RCC 7860 (cell line): ENCODE results near the gene DNALI1.
"Not testable (repeated sequence)": the region's sequence is repeated elsewhere in the genome, so short reads cannot be mapped to it uniquely, and the experiment has no call there.

Experiments used
- DNase-seq: peaks from one replicate; pipeline ENCODE4 v3.0.0-alpha.2; 2015; ENCODE audit warnings: low spot score
- FAIRE-seq: peaks from 2 replicates; lab custom pipeline; 2012; peaks lifted over from hg19 to GRCh38; lab: Jason Lieb, UNC

The DNALI1 gene

DNA sequence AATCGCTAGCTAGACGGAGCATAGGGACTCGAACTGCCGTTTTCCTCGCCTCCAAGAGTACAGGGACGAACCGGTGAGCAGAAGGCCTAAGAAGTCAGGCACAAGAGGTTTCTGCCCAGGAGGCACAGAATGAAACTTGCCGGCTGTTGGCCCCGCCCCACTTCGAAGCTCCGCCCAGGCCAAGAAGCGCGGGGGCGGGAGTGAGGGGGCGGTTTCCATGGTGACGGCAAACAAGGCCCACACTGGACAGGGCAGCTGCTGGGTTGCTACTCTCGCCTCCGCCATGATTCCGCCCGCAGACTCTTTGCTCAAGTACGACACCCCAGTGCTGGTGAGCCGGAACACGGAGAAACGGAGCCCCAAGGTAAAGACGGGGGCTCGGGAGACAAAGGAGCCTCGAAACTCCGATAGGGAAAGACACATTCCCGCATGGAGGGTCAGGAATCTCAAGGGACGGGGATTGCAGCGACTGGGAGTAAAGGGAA, at the start of gene DNALI1:
TSS of gene DNALI1 (plus strand) at position 229 of the 485 bp plus-strand sequence. CDS start at position 284, 55 bp downstream.
- DNase-seq (no peak), FAIRE-seq (no peak)

- FAIRE-seq, result no peak
Measured at GRCh38 chr1:37509181-37509580, 47.6 kb upstream of the DNALI1 start.

DNA sequence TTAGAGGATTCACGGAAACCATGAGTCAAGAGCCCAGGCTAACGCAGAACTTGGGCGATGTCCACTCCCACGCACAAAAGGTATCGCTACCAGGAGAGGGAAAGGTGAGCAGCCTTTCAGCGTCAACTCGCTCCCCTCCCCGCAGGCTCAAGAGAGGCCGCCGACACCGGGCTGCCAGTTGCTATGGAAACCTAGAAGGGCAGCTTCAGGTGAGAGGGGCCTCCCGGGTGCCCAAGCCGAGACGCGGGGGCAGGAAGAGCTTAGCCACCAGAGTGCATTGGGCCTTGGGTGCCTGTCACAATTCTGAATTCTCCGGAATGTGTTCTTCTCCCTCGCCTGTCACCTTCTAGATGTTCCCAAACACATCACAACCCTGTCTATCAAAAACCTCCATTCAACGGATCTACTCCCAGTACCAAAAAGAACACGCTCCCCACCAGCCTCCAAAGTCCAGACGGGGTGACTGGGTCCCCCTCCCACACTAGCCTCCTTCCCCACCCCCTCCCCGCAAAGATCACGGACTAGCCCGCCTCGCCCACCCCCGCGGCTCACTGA, 42.9 kb upstream of the DNALI1 start:
- DNase-seq (no peak), FAIRE-seq (no peak)

More at GRCh38 chr1:37509181-37509580, 47.6 kb upstream of the DNALI1 start:
- no peak for DNase-seq

DNA sequence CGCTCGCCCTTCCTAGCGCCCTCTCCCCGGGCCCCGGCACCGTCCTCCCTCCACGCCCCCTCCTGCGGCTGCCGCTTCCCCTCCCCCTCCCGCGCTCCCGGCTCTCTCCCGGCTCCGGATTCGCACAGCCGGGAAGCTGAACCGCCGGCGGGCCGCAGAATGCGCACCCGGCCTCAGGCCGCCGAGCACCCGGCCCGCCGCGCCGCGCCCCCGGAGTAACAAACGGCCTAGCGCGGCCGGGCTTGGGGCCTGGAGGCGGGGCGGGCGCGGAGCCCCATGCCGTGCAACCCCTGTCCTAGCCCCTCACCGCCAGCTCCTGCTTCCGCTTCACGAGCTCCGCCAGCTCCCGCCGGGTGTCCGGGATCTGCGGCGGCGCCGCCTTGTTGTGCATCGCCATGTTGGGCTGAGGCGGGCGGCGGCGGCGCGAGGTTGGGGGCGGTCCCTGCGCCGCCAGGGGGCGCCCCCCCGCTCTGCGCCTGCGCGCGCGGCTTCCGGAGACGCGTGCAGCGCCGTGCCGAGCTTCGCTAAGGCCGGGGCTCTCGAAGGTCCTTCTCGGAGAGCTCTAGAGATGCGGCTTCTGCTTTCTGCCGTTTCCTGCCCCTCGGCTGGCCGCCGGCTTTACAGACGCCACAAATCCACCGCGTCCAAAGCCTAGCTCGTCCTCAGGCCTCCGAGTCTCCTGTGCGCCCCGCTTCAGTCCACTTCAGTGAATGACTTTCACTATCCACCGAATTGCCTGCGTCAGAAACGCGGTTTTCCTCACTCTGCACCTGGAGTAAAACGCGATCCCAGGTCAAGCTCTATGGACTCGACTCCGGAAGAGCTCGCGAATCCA, 42.2 kb upstream of the DNALI1 start, which contains the start of gene MEAF6:
TSS of gene MEAF6 (minus strand) at position 417 of the 835 bp plus-strand sequence. CDS start at position 397, 20 bp downstream.
- no peak for FAIRE-seq
- peak; percentile 49 for DNase-seq

GRCh38 chr1:37515185-37516034, 41.3 kb upstream of the DNALI1 start:
- DNase-seq (no peak), FAIRE-seq (no peak)

DNA sequence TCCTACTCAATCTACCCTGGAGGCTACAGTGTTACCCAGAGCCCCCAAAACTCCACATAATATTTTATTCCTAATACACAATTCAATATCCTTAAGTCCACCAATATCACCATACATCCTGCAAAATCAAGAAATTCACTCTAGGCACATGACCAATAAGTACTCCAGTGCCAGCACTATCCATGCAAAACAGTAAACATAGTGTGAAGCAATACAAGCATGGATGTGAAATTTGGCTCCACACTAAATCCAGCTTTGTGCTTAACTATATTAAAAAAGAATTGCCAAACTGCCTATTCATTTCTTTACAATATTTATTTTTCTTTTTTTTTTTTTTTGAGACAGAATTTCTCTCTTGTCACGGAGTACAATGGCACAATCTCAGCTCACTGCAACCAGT, 39.2 kb upstream of the DNALI1 start:
- FAIRE-seq, result no peak
- no peak for DNase-seq

DNA sequence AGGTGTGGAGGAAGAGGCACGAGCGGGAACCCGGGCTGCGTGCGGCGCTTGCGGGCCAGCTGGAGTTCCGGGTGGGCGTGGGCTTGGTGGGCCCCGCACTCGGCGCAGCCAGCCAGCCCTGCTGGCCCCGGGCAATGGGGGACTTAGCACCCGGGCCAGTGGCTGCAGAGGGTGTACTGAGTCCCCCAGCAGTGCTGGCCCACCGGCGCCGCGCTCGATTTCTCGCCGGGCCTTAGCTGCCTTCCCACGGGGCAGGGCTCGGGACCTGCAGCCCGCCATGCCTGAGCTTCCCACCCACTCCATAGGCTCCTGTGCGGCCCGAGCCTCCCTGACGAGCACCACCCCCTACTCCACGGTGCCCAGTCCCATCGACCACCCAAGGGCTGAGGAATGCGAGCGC, 38.5 kb upstream of the DNALI1 start:
- not testable (repeated sequence) for FAIRE-seq, DNase-seq

GRCh38 chr1:37518929-37519328, 37.8 kb upstream of the DNALI1 start:
- FAIRE-seq, result not testable (repeated sequence)

DNA sequence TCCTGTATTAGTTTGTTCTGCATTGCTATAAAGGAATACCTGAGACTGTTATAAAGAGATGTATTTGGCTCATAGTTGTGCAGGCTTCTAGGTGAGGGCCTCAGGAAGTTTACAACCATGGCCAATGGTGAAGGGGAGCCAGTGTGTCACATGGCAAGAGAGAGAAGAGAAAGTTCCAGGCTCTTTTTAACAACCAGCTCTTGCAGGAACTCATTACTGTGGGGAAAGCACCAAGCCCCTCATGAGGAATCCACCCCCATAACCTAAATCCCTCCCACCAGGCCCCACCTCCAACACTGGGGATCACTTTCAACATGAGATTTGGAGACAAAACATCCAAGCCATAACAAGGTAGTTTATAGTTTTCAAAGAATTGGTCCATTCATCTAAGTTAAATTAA, 37.1 kb upstream of the DNALI1 start:
- no peak for DNase-seq
- no peak for FAIRE-seq

More at GRCh38 chr1:37518929-37519328, 37.8 kb upstream of the DNALI1 start:
- DNase-seq, result not testable (repeated sequence)

DNA sequence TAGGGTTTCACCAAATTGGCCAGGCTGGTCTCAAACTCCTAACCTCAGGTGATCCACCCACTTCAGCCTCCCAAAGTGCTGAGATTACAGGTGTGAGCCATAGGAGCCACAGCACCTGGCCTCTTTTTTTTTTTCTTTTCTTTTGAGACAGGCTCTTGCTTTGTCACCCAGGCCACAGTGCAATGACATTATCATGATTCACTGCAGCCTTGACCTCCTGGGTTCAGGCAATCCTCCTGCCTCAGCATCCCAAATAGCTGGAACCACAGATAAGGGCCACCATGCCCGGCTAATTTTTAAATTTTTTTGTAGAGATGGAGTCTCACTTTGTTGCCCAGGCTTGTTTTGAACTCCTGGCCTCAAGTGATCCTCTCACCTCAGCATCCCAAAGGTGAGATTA, 26.9 kb upstream of the DNALI1 start:
- not testable (repeated sequence) for FAIRE-seq

GRCh38 chr1:37532418-37533156, 24.2 kb upstream of the DNALI1 start:
- FAIRE-seq, DNase-seq: not testable (repeated sequence)

More for the DNA sequence above, 26.9 kb upstream of the DNALI1 start:
- DNase-seq, result not testable (repeated sequence)

- no peak for FAIRE-seq
Measured at GRCh38 chr1:37533317-37534093, 23.2 kb upstream of the DNALI1 start.

DNA sequence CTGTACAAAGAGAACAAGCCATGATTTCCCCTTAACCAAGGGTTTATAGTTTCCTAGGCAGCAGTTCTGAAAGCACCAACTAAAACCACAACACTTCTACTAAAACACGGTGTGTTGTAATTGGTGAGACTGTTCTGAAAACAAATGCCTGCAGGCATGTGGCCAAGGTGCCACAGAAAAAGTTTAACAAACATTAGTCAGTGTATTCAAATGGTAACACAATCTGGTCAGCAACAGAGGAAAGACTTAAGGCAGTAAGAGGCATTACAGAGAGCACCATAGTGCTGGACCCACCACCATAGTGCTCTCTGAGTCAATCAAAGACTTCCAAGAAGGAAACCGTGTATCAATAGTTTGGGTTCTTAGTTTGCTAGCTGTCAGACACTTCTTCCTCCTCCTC, 19.4 kb upstream of the DNALI1 start:
- FAIRE-seq (no peak), DNase-seq (no peak)

More at GRCh38 chr1:37533317-37534093, 23.2 kb upstream of the DNALI1 start:
- DNase-seq, result no peak

DNA sequence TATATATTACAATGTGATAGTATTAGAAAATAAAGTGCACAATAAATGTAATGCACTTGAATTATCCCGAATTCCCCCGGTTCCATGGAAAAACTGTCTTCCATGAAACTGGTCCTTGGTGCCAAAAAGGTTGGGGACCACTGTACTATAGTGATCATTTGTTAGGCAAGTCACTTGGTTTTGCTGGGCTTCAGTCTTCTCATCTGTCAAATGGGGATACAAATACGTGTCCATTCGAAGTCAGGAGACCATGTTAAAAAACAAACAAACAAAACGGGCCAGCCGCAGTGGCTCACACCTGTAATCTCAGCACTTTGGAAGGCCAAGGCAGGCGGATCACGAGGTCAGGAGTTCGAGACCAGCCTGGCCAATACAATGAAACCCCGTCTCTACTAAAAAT, 17.6 kb upstream of the DNALI1 start:
- FAIRE-seq, DNase-seq: not testable (repeated sequence)

DNA sequence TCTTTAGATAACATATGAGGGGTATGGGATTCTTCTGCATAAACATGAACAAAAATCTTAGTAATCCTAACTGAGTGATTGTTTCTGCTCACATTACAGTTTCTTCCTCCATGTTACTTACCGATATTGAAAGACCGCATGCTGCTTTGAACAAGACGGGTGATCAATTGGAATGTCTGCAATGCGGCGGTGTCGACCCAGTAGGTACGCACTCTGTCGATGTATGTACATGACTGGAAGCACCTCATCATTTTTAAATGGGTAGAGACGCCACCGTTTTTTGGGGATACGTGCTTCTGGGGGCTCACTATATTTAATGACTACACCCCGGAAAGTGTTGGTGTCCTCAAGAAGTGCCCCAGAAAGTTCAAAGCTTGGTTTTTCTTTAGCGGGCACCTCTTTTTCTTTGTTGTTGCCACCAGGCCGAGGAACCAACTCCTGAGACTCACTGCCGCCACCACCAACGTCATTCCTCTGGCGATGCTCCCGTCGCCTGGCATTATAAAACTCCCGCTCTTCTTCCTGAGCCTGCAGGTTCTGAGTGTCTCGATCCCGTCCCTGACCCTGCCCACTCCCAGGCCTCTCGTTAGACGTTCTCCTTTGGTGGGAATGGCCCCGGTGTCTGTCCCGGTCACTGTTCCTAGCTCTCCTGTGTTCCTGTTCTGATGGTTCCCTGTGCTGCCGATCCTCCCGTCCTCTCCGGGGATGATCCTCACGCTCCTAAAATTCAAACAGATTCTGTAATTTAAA, 16.5 kb upstream of the DNALI1 start:
- FAIRE-seq, result no peak

DNA sequence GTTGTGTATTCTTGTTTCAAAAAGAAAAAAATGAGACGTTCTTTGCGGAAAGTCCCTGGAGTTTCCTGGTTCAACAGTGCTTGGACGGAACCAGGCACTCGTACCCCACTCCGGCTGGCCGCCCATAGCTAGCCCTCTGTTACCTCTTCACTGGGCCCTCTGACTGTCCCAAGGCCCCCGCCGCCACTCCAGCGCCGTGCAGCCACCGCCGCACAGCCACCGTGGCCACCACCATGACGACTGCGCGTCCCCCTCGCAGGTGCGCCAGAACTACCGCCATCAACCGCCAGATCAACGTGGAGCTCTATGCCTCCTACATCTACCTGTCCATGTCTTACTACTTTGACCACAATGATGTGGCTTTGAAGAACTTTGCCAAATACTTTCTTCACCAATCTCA, 12.2 kb upstream of the DNALI1 start:
- DNase-seq, result no peak
- FAIRE-seq, result no peak

More for the DNA sequence above, 16.5 kb upstream of the DNALI1 start:
- DNase-seq, result no peak

- no peak for FAIRE-seq
Measured at GRCh38 chr1:37545019-37545418, 11.7 kb upstream of the DNALI1 start.

DNA sequence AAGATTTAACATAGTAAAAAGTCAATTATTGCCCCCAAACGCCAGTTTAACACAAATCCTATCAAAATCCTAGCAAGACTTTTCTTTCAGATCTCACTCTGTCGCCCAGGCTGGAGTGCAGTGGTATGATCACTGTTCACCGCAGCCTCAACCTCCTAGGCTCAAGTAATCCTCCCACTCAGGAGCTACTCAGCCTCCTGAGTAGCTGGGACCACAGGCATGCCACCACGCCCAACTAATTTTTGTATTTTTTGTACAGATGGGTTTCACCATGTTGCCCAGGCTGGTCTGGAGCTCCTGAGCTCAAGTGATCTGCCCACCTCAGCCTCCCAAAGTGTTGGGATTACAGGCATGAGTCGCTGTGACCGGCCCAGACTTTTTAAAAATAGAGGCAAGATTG, 7.4 kb upstream of the DNALI1 start:
- FAIRE-seq (no peak), DNase-seq (no peak)

More at GRCh38 chr1:37545019-37545418, 11.7 kb upstream of the DNALI1 start:
- no peak for DNase-seq

- DNase-seq (no peak), FAIRE-seq (no peak)
Measured at GRCh38 chr1:37553598-37553926, 3.2 kb upstream of the DNALI1 start.
